Ectodermal cell (in vitro differentiated cells): Measurements from ENCODE around the gene TAMM41.

Experiments
- H3K27ac ChIP-seq: 2 replicates; pipeline ENCODE4 v1.7.0; 2013; ENCODE audit warnings: mild to moderate bottlenecking, low read depth, low read length; ENCODE audit not compliant: insufficient read depth, poor library complexity, severe bottlenecking
- H3K27me3 ChIP-seq: 2 replicates; pipeline ENCODE4 v1.7.0; 2013; ENCODE audit warnings: mild to moderate bottlenecking, low read length; ENCODE audit not compliant: insufficient read depth, control insufficient read depth, poor library complexity, severe bottlenecking
- H3K36me3 ChIP-seq: one replicate; pipeline ENCODE4 v1.7.0; 2013; ENCODE audit warnings: low read length; ENCODE audit not compliant: control insufficient read depth, insufficient read depth
- H3K4me1 ChIP-seq: one replicate; pipeline ENCODE4 v1.7.0; 2013; ENCODE audit warnings: low read length; ENCODE audit not compliant: control insufficient read depth, insufficient read depth
- H3K4me3 ChIP-seq: 2 replicates; pipeline ENCODE4 v1.7.0; 2013; ENCODE audit warnings: low read depth, low read length, control low read depth; ENCODE audit not compliant: insufficient read depth
- H3K9me3 ChIP-seq: 2 replicates; pipeline ENCODE4 v1.7.0; 2013; ENCODE audit warnings: mild to moderate bottlenecking, low read length, moderate library complexity; ENCODE audit not compliant: control insufficient read depth
- WGBS, 2 experiments: methylation state at CpG; one replicate each; pipeline ENCODE4 v1.1.7; 2013; ENCODE audit warnings: missing lambda C conversion rate in 2 of 2; 5-methylcytosine and 5-hydroxymethylcytosine counted together

TAMM41 gene

DNA sequence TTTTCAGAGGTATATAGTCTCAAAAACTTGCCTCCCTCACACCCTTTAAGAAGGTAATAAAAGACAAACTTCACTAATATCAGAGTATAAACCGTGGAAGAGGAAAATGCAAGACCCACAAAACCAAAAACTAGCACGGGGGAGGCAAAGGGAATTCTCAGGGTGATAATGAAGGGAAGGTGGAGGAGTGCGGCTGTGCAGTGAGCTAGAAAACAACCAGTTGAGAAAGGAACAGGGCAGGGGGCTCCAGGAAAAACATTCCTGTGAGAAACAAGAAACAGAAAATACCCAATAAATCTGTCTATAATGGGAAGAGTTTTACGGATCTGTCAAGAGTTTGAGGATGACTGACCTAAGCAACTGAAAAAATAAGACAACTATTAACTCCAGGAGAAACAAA, 31.6 kb downstream of the TAMM41 start:
- WGBS, 2 experiments, result 91 to 96% methylated on average over 3 to 4 of the region's 4 CpGs
- Histone ChIP-seq H3K27ac (no peak overlapping the region), H3K27me3 (no peaks in the 10 kb centered on the region), H3K36me3 (peaks cover 6% of the 10 kb centered on the region), H3K4me3 (no peak overlapping the region), H3K9me3 (no peaks in the 10 kb centered on the region), H3K4me1 (no peaks in the 10 kb centered on the region)

DNA sequence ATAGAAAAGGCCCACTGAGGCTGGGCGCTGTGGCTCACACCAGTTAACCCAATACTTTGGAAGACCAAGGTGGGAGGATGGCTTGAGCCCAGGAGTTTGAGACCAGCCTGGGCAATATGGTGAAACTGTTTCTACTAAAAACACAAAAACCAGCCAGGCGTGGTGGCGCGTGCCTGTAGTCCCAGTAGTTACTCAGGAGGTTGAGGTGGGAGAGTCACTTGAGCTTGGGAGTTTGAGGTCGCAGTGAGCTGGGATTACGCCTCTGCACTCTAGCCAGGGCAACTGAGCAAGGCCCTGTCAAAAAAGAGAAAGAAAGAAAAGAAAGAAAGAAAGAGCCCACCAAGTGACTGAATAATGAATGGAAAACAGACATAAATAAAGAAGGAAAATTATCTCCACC, 32.0 kb downstream of the TAMM41 start:
- peaks cover 6% of the 10 kb centered on the region for H3K36me3 ChIP-seq
- WGBS, 2 experiments, result 92 to 94% methylated on average over 6 of the region's 6 CpGs

DNA sequence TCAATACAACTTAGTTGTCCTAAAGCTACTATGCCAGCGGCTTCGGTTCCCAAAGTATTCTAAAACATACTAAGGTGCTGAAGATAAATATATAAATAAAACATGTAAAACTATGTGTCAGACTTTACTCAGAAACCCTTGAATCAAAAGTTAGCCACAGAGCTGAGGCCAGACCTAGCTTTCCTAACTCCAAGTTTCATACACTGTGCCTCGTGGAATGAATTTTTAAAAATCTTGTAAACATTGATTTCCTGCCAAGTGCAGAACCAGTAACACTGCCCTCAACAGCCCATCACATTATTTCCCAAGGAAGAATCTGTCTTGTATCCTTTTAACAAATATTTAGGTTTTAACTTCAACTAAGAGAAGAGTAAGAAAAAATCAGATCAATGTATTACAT, 36.4 kb downstream of the TAMM41 start:
- no peaks in the 10 kb centered on the region for H3K9me3 ChIP-seq
- H3K36me3 ChIP-seq, result peaks cover 4% of the 10 kb centered on the region
- H3K27me3 ChIP-seq, result no peaks in the 10 kb centered on the region
- 96 to 100% methylated on average over 1 to 2 of the region's 3 CpGs for WGBS, 2 experiments
- no peaks in the 10 kb centered on the region for H3K4me1 ChIP-seq
- H3K4me3 ChIP-seq, result no peak overlapping the region
- no peak overlapping the region for H3K27ac ChIP-seq

More for the DNA sequence above, 32.0 kb downstream of the TAMM41 start:
- Histone ChIP-seq H3K4me1 (no peaks in the 10 kb centered on the region), H3K9me3 (no peaks in the 10 kb centered on the region), H3K4me3 (no peak overlapping the region), H3K27ac (no peak overlapping the region), H3K27me3 (no peaks in the 10 kb centered on the region)

DNA sequence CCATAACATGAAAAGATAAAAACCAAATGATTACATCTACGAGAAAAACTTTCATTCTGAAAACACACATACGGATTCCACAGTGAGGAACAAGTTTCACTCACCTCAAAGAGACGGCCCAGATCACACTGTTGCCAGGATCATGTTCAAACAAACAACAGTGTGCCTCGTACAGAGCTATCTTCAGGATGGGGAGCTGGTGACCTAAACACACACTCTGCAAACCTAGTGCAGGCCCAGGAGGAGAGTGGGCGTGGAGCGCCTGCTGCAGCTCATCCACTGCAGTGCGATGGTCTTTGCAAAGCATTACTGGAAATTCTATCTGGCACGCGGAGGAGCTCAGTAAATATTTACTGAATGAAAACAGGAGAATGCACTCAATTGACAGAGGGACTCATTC, 38.5 kb downstream of the TAMM41 start:
- Histone ChIP-seq H3K36me3 (peaks cover 1% of the 10 kb centered on the region), H3K27ac (no peak overlapping the region), H3K4me3 (no peak overlapping the region), H3K9me3 (no peaks in the 10 kb centered on the region), H3K4me1 (no peaks in the 10 kb centered on the region), H3K27me3 (no peaks in the 10 kb centered on the region)
- 94% methylated on average over 9 of the region's 9 CpGs for WGBS, 2 experiments

DNA sequence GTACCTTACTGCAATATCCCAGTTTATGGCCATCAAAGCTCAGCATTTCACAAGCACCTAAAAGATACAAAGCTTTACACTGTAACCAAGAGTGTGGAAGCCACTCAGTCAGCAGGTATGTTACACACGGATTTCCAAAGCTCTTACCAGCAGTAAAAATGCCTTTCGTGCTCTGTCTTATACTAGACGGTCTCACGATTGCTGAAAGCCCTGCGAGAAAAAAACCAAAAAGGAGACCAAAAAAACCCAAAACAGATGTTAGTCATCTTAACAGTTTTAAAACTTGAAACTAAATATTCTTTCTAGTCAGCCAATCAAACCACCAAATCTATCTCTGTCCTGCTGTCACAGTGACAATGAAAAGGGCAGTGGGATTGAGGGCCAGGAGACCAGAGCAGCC, 39.0 kb downstream of the TAMM41 start:
- H3K4me3 ChIP-seq, result no peak overlapping the region
- WGBS, 2 experiments, result 96 to 97% methylated on average over 5 of the region's 5 CpGs
- H3K27ac ChIP-seq, result no peak overlapping the region
- H3K4me1 ChIP-seq, result no peaks in the 10 kb centered on the region
- no peaks in the 10 kb centered on the region for H3K27me3 ChIP-seq
- H3K36me3 ChIP-seq, result peaks cover 3% of the 10 kb centered on the region
- H3K9me3 ChIP-seq, result no peaks in the 10 kb centered on the region

DNA sequence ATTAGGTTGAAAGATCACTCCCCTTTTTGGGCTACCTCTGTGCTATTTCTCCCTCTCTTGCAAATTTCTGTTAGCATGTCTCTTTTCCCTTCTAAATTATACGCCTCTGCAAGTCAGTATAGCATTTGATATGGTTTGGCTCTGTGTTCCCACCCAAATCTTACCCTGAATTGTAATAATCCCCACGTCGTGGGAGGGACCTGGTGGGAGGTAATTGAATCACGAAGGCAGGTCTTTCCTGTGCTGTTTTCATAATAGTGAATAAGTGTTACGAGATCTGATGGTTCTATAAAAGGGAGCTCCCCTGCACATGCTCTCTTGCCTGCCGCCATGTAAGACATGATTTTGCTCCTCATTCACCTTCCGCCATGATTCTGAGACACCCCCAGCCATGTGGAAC, 41.0 kb downstream of the TAMM41 start:
- H3K4me3 ChIP-seq, result no peak overlapping the region
- WGBS, 2 experiments, result 89 to 97% methylated on average over 6 to 7 of the region's 7 CpGs
- H3K36me3 ChIP-seq, result peaks cover 3% of the 10 kb centered on the region
- H3K4me1 ChIP-seq, result no peaks in the 10 kb centered on the region
- no peaks in the 10 kb centered on the region for H3K27me3 ChIP-seq
- no peak overlapping the region for H3K27ac ChIP-seq
- H3K9me3 ChIP-seq, result no peaks in the 10 kb centered on the region

DNA sequence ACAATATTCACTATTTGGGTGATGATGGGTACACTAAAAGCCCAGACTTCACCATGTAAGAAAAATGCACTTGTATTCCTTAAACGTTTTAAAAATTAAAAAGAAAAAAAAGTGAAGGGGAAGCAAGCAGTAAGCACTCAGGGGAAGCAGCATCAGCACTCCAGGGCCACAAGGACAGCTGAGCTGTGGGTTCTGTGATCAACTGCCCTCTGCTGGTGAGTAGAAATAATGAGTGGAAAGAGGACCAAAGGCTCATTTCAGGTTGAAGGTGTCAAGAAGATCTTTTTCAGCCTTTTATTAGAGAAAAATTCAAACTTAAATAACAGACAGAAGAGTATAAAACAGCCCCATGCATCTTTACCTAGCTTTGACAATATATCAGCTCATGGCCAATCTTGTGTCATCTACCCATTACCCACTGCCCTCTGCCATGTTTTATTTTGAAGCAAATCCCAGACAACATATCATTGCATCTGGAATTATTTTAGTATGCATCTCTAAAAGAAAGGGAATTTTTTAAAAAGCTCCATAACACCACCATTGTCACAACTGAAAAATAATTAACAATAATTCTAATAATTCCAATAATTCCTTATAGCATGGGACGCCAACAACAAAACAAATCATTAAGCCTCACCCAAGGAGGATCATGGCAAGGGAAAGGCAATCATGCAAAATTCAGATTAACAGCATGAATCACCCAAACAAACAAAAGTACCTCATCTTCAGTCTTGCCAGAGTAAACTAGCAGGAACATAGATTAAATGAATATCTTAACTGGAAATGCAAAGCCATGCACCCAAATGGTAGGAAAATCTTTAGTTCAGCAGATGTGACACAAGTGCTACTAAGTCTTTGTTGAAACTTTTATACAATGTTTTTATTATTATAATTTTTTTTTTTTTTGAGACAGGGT, 42.5 kb downstream of the TAMM41 start:
- H3K27ac ChIP-seq, result no peak overlapping the region
- no peaks in the 10 kb centered on the region for H3K9me3 ChIP-seq
- H3K27me3 ChIP-seq, result no peaks in the 10 kb centered on the region
- WGBS, 2 experiments, result 54 to 100% methylated on average over 1 to 2 of the region's 2 CpGs
- peaks cover 3% of the 10 kb centered on the region for H3K36me3 ChIP-seq
- no peak overlapping the region for H3K4me3 ChIP-seq
- no peaks in the 10 kb centered on the region for H3K4me1 ChIP-seq

DNA sequence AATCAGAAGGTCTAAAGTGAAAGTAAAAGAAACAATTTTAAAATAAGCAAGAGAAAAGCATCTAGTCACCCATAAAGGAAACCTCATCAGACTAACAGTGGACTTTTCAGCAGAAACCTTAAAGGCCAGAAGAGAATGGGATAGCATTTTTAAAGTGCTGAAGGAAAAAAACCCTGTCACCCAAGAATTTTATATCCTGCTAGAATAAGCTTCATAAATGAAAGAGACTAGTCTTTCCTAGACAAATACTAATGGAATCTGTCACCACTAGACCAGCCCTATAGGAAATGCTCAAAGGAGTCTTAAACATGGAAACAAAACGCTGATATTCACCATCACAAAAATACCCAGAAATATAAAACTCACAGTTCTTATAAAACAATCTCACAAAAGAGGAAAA, 46.9 kb downstream of the TAMM41 start:
- H3K27me3 ChIP-seq, result no peaks in the 10 kb centered on the region
- H3K4me3 ChIP-seq, result no peak overlapping the region
- H3K27ac ChIP-seq, result no peak overlapping the region
- H3K9me3 ChIP-seq, result no peaks in the 10 kb centered on the region
- 73 to 100% methylated on average over 1 of the region's 1 CpG for WGBS, 2 experiments
- peaks cover 17% of the 10 kb centered on the region for H3K36me3 ChIP-seq
- H3K4me1 ChIP-seq, result no peaks in the 10 kb centered on the region

DNA sequence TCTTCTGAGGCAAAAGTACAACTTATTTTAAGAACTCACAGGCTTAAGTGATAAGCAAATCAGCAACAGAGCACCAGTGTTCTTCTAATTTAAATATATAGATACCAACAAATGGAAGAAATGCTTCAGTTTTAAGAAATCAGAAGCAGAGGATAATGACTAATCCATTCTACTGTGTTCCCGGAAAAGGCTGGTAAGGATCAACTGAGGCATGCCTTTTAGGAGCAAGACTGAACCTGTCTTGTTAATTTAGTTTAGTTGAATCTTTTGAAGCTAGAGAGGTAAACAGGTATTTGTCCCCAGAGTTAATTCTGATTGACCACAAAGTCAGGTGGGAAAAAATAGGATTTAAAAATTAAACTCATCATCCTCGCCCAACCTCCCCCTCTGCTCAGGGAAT, 51.8 kb downstream of the TAMM41 start:
- no peak overlapping the region for H3K27ac ChIP-seq
- H3K9me3 ChIP-seq, result no peaks in the 10 kb centered on the region
- H3K4me3 ChIP-seq, result no peak overlapping the region
- H3K4me1 ChIP-seq, result no peaks in the 10 kb centered on the region
- H3K36me3 ChIP-seq, result peaks cover 19% of the 10 kb centered on the region
- 95 to 98% methylated on average over 2 of the region's 2 CpGs for WGBS, 2 experiments
- no peaks in the 10 kb centered on the region for H3K27me3 ChIP-seq

DNA sequence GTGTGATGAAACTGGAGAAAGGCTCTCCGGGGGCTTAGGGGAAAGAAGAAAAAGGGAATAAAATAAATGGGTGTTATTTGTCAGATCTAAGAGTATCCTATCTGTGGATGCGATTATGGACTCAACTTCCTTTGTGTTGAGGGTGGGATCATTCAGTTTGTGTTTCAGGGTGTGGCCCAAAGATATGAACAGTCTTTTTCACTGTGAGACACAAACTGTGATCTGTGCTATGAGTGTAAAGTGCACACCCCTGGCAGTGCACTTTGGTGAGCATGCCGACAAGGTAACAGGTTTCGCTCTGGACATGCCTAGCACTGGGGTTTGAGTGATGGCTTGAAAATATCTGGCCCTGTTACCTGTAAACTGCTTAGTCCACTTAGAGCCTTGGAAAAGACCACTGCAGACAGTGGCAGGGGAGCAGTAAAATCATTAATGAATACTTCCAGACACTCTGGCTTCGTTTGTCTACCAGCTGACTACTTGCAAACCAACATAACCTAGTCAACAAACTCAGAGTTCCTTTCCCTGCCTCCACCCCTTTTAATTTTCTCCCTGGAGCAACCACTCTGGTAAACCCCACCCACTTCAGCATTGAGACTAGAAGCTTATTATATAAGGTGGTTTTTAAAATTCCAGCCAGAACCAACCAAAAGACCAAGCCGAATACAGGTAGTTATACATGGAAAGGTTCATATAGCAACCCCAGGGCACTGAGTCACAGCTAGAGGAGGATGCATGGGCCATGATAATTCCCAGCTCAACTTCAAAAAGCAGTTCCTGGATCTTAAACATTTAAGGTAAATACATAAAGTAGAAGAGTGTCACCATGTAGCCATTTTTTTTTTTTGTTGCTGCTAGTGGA, 55.1 kb downstream of the TAMM41 start:
- Histone ChIP-seq H3K9me3 (no peaks in the 10 kb centered on the region), H3K36me3 (peaks cover 19% of the 10 kb centered on the region), H3K27ac (no peak overlapping the region), H3K4me3 (no peak overlapping the region), H3K27me3 (no peaks in the 10 kb centered on the region), H3K4me1 (no peaks in the 10 kb centered on the region)
- WGBS, 2 experiments, result 86 to 89% methylated on average over 6 of the region's 6 CpGs
